Osteoblast (primary cell): ENCODE data around the gene NEK10. TPM values are rescaled to one million over a fixed set of nuclear protein-coding genes. Genes with fewer than 3 reads are reported as not detected.
"Not testable (repeated sequence)": the region's sequence is repeated elsewhere in the genome, so short reads cannot be mapped to it uniquely, and the experiment has no call there.

ENCODE experiments used
- DNase-seq: peaks from one replicate; pipeline ENCODE4 v3.0.0; 2011; ENCODE audit warnings: low spot score, mixed read lengths; ENCODE audit not compliant: insufficient read length; ENCODE audit errors: missing footprints
- H2AFZ ChIP-seq: 2 replicates; pipeline ENCODE4 v1.6.0; 2011; ENCODE audit warnings: mild to moderate bottlenecking, low read length
- H3K27ac ChIP-seq: 2 replicates; pipeline ENCODE4 v1.5.1; 2011; ENCODE audit warnings: mild to moderate bottlenecking, low read depth, low read length, moderate library complexity
- H3K27me3 ChIP-seq: 2 replicates; pipeline ENCODE4 v1.6.0; 2012; ENCODE audit warnings: mild to moderate bottlenecking, control low read depth, inconsistent platforms, low read length, moderate library complexity; ENCODE audit not compliant: insufficient read depth
- H3K36me3 ChIP-seq: 2 replicates; pipeline ENCODE4 v1.5.1; 2011; ENCODE audit warnings: mild to moderate bottlenecking, low read length, control low read depth, moderate library complexity; ENCODE audit not compliant: insufficient read depth
- H3K4me1 ChIP-seq: 2 replicates; pipeline ENCODE4 v1.5.1; 2011; ENCODE audit warnings: mild to moderate bottlenecking, low read length, control low read depth, moderate library complexity; ENCODE audit not compliant: insufficient read depth
- H3K4me2 ChIP-seq: 2 replicates; pipeline ENCODE4 v1.6.0; 2011; ENCODE audit warnings: mild to moderate bottlenecking, low read length; ENCODE audit not compliant: insufficient read depth
- H3K4me3 ChIP-seq: fragments of 200-600 bp; sonication (generic); 3 replicates; pipeline ENCODE4 v1.5.1; 2012; ENCODE audit warnings: mild to moderate bottlenecking, low read length, inconsistent platforms; ENCODE audit not compliant: insufficient read depth
- H3K79me2 ChIP-seq: 2 replicates; pipeline ENCODE4 v1.6.0; 2012; ENCODE audit warnings: mild to moderate bottlenecking, low read length, control low read depth, inconsistent platforms; ENCODE audit not compliant: insufficient read depth
- H3K9me3 ChIP-seq: 2 replicates; pipeline ENCODE4 v1.5.1; 2011; ENCODE audit warnings: low read depth, low read length, control low read depth
- H4K20me1 ChIP-seq: 2 replicates; pipeline ENCODE4 v1.6.0; 2012; ENCODE audit warnings: mild to moderate bottlenecking, low read length, control low read depth; ENCODE audit not compliant: insufficient read depth
- CTCF ChIP-seq: IDR thresholded peaks from 2 replicates; pipeline ENCODE4 v1.5.1; 2011; ENCODE audit warnings: mild to moderate bottlenecking, low read depth, low read length, moderate library complexity; ENCODE audit errors: extremely low read depth
- total RNA-seq: library from RNA; depleted of rRNA; stranded (reverse); fragments of >200 nt; gene quantifications from 2 replicates; pipeline ENCODE4 v1.2.3, GENCODE V29; 2012

NEK10 gene
- 58.6 and 69.8 TPM in 2 replicates for total RNA-seq

- peak within 1 kb of the TSS; percentile 68 for H3K4me3 ChIP-seq
- H3K4me2 ChIP-seq = peak within 1 kb of the TSS; percentile 84
Observed at GRCh38 chr3:27368831-27369607, at the start of gene NEK10. Gene NEK10, minus strand, starts transcription at chr3:27369383. Its CDS starts 16,501 bp downstream, at chr3:27352882.

GRCh38 chr3:27415202-27415601 is 46.0 kb upstream of the NEK10 start:
- H3K4me3 ChIP-seq = no peak overlapping the region
- no peaks in the 10 kb centered on the region for H4K20me1 ChIP-seq
- H3K36me3 ChIP-seq = peaks cover 58% of the 10 kb centered on the region
- no peaks in the 10 kb centered on the region for H3K4me1 ChIP-seq
- peaks cover 17% of the 10 kb centered on the region for H3K79me2 ChIP-seq
- H3K9me3 ChIP-seq = no peaks in the 10 kb centered on the region
- H2AFZ ChIP-seq = no peak overlapping the region
- no peaks in the 10 kb centered on the region for H3K27me3 ChIP-seq
- no peak overlapping the region for H3K27ac ChIP-seq
- no peak overlapping the region for H3K4me2 ChIP-seq
- no peak for DNase-seq
- TF ChIP-seq CTCF = no peak

More at GRCh38 chr3:27368831-27369607, at the start of gene NEK10:
- Histone ChIP-seq H3K9me3 (no peaks in the 10 kb centered on the region), H3K79me2 (no peaks in the 10 kb centered on the region), H3K4me1 (no peaks in the 10 kb centered on the region), H3K36me3 (peaks cover 14% of the 10 kb centered on the region), H4K20me1 (no peaks in the 10 kb centered on the region), H2AFZ (no peak within 1 kb of the TSS), H3K27me3 (no peaks in the 10 kb centered on the region), H3K27ac (peak within 1 kb of the TSS; percentile 13)
- DNase-seq = peak; percentile 96
- TF ChIP-seq CTCF = no peak

GRCh38 chr3:27392950-27393679 is 23.9 kb upstream of the NEK10 start:
- no peak for TF ChIP-seq CTCF
- no peak overlapping the region for H3K27ac ChIP-seq
- H3K4me3 ChIP-seq = no peak overlapping the region
- H3K27me3 ChIP-seq = no peaks in the 10 kb centered on the region
- H2AFZ ChIP-seq = no peak overlapping the region
- DNase-seq = no peak
- no peaks in the 10 kb centered on the region for H3K4me1 ChIP-seq
- H3K79me2 ChIP-seq = peaks cover 6% of the 10 kb centered on the region
- no peak overlapping the region for H3K4me2 ChIP-seq
- H3K36me3 ChIP-seq = peaks cover 68% of the 10 kb centered on the region
- no peaks in the 10 kb centered on the region for H3K9me3 ChIP-seq
- peaks cover 3% of the 10 kb centered on the region for H4K20me1 ChIP-seq

GRCh38 chr3:27392414-27392813 is 23.2 kb upstream of the NEK10 start:
- not testable (repeated sequence) for H3K4me1 ChIP-seq, H3K4me3 ChIP-seq, H3K4me2 ChIP-seq, DNase-seq, H4K20me1 ChIP-seq, H3K27me3 ChIP-seq, H3K27ac ChIP-seq, H3K79me2 ChIP-seq, H2AFZ ChIP-seq, H3K9me3 ChIP-seq
- H3K36me3 ChIP-seq = peaks cover 68% of the 10 kb centered on the region
